ENCODE results near the gene UHRF1.

UHRF1 gene

GRCh38 chr19:4991996-4992698, 82.8 kb downstream of the UHRF1 start:
- no peak for DNase-seq

- DNase-seq: no peak
These were observed 84.4 kb downstream of the UHRF1 start for GRCh38 chr19:4993683-4994082.

DNA sequence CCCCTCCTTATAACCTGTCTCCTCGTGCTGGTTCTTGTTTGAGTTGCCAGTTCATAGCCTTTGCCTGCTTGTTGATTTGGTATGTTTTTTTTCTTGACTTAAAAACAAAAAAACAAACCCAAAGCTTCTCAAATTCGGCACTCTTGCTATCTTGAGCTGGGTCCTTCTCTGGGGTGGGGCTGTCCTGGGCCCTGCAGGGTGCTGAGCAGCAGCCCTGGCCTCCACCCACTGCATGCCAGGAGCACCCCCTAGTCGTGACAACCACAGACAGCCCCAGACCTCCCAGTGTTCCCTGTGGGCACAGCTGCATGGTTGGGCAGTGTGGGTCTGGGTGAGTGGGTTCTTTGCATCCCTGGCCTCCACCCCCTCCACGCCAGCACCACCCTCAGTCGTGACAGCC, 87.4 kb downstream of the UHRF1 start:
- no peak for DNase-seq

DNA sequence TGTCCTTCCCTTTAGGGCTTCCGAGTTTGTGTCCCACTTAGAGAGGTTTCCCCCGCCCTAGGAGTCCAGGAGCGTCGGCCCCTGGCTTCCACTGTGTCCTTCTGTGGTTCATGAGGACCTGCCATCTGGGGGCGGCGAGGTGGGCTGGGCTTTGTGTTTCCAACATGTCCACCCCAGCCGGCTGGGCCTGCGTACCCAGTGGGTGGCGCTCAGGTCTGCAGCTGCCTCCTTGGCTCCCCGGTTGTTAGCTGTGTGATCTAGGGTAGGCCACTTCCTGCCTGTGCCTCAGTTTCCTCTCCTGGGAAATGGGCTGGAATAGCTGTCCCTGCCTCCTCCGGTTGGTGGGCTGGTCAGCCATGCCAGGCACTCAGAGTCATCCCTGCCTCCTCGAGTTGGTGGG, 88.0 kb downstream of the UHRF1 start:
- no peak for DNase-seq

- no peak for DNase-seq
These were observed 90.9 kb downstream of the UHRF1 start for GRCh38 chr19:5000120-5000611.

DNA sequence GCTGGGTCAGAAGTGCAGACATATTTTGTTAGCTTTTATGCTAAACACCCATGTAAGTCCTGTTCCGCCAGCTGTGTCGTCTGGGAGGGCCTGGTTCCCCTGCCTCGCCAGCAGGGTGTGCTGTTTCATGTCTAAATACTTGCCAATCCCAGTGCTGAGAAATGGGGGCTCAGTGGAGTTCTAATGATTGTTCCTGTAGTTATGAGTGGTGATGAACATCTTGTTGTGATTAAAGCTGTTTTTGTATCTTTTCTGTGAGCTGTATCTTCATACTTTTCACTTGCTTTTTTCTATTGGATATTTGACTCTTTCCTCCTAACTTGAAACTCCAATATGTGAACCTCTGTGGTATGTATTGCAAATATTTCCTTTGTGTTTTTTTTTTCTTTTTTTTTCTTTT, 92.3 kb downstream of the UHRF1 start:
- DNase-seq: peak; percentile 22

DNA sequence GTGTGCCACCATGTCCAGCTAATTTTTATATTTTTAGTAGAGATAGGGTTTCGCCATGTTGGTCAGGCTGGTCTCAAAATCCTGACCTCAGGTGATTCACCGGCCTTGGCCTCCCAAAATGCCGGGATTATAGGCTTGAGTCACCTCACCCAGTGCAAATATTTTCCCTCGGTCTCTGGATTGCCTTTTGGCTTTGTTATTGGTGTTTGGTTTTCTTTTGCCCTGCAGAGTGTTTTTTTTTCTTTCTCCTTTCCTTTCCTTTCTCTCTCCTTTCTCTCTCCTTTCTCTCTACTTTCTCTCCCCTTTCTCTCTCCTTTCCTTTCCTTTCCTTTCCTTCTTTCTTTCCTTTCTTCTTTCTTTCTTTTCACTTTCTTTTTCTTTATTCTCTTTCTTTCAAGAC, 92.8 kb downstream of the UHRF1 start:
- DNase-seq: no peak

DNA sequence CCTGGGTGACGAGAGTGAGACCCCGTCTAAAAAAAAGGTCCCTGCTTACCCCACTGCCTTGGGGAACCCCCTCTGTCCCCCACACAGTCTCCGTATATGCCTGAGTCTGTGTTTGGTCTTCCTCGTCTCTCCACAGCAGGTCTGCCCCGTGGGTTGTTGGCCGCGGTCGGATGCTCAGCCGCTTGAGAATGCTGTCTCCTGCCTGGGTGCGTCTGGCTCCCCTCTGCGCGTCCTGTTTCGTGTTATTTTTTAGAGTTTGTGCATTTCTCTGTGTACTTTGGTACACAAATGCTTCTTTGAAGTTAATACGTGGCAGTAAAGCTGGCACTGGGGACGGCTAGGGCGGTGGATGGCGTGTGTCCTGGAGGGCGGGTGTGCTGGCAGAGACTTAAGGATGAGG, 94.5 kb downstream of the UHRF1 start:
- DNase-seq: no peak

- no peak for DNase-seq
These were observed 95.8 kb downstream of the UHRF1 start for GRCh38 chr19:5005096-5005495.

DNA sequence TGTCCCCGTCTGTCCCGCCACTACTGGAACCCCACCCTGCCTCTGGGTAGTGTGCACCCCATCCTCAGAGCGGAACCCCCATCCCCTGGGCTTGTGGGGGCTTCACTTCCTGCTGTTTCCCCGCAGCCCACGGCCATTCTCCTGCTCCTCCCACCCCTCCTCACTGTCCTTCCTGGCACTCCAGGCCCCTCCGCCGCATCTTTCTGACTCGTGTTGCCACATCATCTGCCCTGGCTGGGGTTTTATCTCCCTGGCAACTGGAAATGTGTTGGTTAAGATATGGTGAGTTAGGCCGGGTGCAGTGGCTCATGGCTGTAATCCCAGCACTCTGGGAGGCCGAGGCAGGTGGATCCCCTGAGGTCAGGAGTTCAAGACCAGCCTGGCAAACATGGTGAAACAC, 96.9 kb downstream of the UHRF1 start:
- DNase-seq: no peak

GRCh38 chr19:5006821-5007220, 97.5 kb downstream of the UHRF1 start:
- DNase-seq: no peak
